ENCODE data around the gene PTH1R.

DNA sequence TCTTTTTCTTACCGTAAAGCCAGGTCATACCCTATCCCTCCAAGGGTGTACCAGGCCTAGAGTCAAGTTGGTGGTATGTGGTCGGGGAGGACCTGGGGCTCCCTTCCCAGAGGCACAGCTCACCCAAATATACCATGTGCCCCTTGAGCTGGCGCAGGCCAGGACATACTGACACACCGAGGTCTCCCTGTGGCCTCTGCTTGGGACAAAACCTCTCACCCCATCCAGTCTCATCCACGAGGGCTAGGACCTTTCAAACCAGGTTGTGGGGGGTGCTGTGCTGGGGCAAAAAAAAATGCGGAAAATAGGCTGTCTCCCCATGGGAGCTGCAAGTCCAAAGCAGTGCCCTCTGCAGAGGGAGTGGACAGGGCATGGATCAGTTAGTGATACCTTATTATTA lies 22.8 kb downstream of the PTH1R start:
- TF ChIP-seq, protein P1, sequence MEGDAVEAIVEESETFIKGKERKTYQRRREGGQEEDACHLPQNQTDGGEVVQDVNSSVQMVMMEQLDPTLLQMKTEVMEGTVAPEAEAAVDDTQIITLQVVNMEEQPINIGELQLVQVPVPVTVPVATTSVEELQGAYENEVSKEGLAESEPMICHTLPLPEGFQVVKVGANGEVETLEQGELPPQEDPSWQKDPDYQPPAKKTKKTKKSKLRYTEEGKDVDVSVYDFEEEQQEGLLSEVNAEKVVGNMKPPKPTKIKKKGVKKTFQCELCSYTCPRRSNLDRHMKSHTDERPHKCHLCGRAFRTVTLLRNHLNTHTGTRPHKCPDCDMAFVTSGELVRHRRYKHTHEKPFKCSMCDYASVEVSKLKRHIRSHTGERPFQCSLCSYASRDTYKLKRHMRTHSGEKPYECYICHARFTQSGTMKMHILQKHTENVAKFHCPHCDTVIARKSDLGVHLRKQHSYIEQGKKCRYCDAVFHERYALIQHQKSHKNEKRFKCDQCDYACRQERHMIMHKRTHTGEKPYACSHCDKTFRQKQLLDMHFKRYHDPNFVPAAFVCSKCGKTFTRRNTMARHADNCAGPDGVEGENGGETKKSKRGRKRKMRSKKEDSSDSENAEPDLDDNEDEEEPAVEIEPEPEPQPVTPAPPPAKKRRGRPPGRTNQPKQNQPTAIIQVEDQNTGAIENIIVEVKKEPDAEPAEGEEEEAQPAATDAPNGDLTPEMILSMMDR (IDR thresholded peaks at IDR 0.05), result no peak
- no peak for TF ChIP-seq POLR2AphosphoS5 (IDR thresholded peaks at IDR 0.05)

Measured in gastroesophageal sphincter (tissue), 3 donors.